Tibial nerve (tissue), 3 donors: ENCODE results near the gene HIRIP3.
"Not testable (repeated sequence)": the region's sequence is repeated elsewhere in the genome, so short reads cannot be mapped to it uniquely, and the experiment has no call there.

ENCODE experiments used
- CTCF ChIP-seq, 5 experiments: fragments of 200-600 bp in 3 of 5; fragments of 450-650 bp in 2 of 5; sonication (generic) in 3 of 5; IDR thresholded peaks; one replicate each; pipeline ENCODE4 v1.5.1; 2016 to 2019; ENCODE audit warnings: antibody characterized with exemption in 5 of 5, mild to moderate bottlenecking in 3 of 5, moderate library complexity in 2 of 5
- POLR2A ChIP-seq, 2 donors: fragments of 450-650 bp; IDR thresholded peaks; one replicate each; pipeline ENCODE4 v1.6.1; 2017; ENCODE audit warnings: antibody characterized with exemption in 2 of 2, mild to moderate bottlenecking in 2 of 2, moderate library complexity in 2 of 2

- TF ChIP-seq CTCF, POLR2A (IDR thresholded peaks at IDR 0.05): not testable (repeated sequence)
Observed at GRCh38 chr16:30017937-30018336, 22.5 kb upstream of the HIRIP3 start.
